GM18499 (cell line): ENCODE results near the gene MYOM1.
"Not testable (repeated sequence)": the region's sequence is repeated elsewhere in the genome, so short reads cannot be mapped to it uniquely, and the experiment has no call there.

Experiments used
- ATAC-seq: cut with Tn5 transposase; IDR thresholded peaks from one replicate; pipeline ENCODE4 v1.9.1; 2021; ENCODE audit warnings: moderate number of reproducible peaks; ENCODE audit not compliant: insufficient read depth, unreplicated experiment

Gene MYOM1

GRCh38 chr18:3223356-3223755, 3.6 kb upstream of the MYOM1 start:
- ATAC-seq = no peak

- no peak for ATAC-seq
Measured at GRCh38 chr18:3221496-3221895, 1.7 kb upstream of the MYOM1 start.

- not testable (repeated sequence) for ATAC-seq
Measured at GRCh38 chr18:3220868-3221267, 1.1 kb upstream of the MYOM1 start.

- no peak for ATAC-seq
Measured at GRCh38 chr18:3219241-3219630, 532 bp downstream of the MYOM1 start.

- ATAC-seq = no peak
Measured at GRCh38 chr18:3218819-3219218, 949 bp downstream of the MYOM1 start.

- ATAC-seq = no peak
Measured at GRCh38 chr18:3217948-3218647, 1.7 kb downstream of the MYOM1 start.

GRCh38 chr18:3216987-3217386, 2.8 kb downstream of the MYOM1 start:
- no peak for ATAC-seq

GRCh38 chr18:3214855-3215637, 4.7 kb downstream of the MYOM1 start:
- ATAC-seq = no peak

GRCh38 chr18:3213300-3214059, 6.3 kb downstream of the MYOM1 start:
- no peak for ATAC-seq

- ATAC-seq = no peak
Measured at GRCh38 chr18:3212657-3213056, 7.1 kb downstream of the MYOM1 start.

- no peak for ATAC-seq
Measured at GRCh38 chr18:3211236-3211992, 8.4 kb downstream of the MYOM1 start.

- no peak for ATAC-seq
Measured at GRCh38 chr18:3209859-3210569, 9.8 kb downstream of the MYOM1 start.

GRCh38 chr18:3207565-3207964, 12.2 kb downstream of the MYOM1 start:
- ATAC-seq = no peak

GRCh38 chr18:3205239-3205638, 14.5 kb downstream of the MYOM1 start:
- no peak for ATAC-seq

GRCh38 chr18:3199942-3200645, 19.7 kb downstream of the MYOM1 start:
- ATAC-seq = no peak

- ATAC-seq = not testable (repeated sequence)
Measured at GRCh38 chr18:3198260-3198860, 21.4 kb downstream of the MYOM1 start.

- no peak for ATAC-seq
Measured at GRCh38 chr18:3194947-3195612, 24.7 kb downstream of the MYOM1 start.

GRCh38 chr18:3193331-3193730, 26.4 kb downstream of the MYOM1 start:
- ATAC-seq = no peak
